Measurements from ENCODE around the gene C2CD2L.
A peak's percentile ranks its signal among the peaks of the same experiment; 100 is the strongest.

Gene C2CD2L

DNA sequence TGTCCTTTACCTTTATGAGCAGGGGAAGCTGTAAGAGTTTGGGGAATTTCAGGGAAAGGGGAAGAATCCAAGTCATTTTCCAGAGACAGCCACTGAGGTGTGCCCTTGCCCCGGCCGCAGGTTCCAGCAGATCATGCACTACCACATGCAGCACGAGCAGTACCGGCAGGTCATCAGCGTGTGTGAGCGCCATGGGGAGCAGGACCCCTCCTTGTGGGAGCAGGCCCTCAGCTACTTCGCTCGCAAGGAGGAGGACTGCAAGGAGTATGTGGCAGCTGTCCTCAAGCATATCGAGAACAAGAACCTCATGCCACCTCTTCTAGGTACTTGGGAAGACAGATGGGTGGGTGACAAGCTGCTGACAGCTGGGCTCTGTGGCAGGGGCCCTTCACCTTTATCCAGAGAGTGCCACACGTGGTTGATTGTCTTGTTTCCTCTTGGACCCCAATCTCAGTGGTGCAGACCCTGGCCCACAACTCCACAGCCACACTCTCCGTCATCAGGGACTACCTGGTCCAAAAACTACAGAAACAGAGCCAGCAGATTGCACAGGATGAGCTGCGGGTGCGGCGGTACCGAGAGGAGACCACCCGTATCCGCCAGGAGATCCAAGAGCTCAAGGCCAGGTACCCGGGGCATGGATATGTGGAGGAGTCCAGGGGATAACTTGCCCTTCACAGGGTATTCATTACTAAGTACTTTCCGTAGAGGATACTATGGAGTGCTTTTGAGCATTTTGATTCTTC, 28.3 kb upstream of the C2CD2L start:
- TF ChIP-seq CTCF (IDR thresholded peaks at IDR 0.05), result no peak
- no peak for TF ChIP-seq ZFX (IDR thresholded peaks at IDR 0.05; ENCODE audit: borderline replicate concordance)
- H3K27ac ChIP-seq, result no peak overlapping the region

GRCh38 chr11:119081682-119082260, 25.4 kb upstream of the C2CD2L start:
- no peak overlapping the region for H3K27ac ChIP-seq
- TF ChIP-seq CTCF (IDR thresholded peaks at IDR 0.05) (no peak), ZFX (IDR thresholded peaks at IDR 0.05; ENCODE audit: borderline replicate concordance) (no peak)

DNA sequence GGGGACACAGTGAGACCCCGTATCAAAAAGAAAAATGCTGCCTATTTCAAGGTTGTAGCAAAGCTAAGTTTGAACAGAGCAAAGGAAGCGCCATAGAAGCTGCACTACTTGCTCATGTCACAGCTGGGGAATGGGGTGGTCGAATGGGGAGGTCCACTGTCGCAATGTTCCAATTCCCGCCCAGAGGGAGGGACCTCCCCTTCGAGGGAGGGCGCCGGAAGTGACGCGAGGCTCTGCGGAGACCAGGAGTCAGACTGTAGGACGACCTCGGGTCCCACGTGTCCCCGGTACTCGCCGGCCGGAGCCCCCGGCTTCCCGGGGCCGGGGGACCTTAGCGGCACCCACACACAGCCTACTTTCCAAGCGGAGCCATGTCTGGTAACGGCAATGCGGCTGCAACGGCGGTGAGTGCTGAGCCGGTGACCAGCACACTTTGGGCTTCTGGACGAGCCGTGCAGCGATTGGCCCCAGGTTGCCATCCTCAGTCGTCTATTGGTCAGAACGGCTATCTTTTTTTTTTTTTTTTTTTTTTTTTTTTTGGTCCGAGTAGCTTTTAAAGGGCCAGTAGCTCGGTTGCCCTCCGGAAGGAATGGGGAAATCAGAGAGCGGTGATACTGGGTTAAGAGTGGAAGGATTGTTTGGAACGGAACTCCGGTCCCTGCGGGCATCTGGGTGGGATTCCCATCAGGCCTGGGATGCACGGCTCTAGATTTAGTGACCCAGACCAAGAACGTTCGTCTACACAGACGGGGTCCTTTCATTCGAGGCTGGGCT, 22.3 kb upstream of the C2CD2L start, which contains the start of gene HMBS:
Gene HMBS, plus strand, starts transcription at position 219 of the 774 bp plus-strand sequence. Its CDS starts 153 bp downstream, at position 372.
- TF ChIP-seq CTCF (IDR thresholded peaks at IDR 0.05), result no peak
- peak within 1 kb of the TSS; percentile 81 for H3K27ac ChIP-seq

DNA sequence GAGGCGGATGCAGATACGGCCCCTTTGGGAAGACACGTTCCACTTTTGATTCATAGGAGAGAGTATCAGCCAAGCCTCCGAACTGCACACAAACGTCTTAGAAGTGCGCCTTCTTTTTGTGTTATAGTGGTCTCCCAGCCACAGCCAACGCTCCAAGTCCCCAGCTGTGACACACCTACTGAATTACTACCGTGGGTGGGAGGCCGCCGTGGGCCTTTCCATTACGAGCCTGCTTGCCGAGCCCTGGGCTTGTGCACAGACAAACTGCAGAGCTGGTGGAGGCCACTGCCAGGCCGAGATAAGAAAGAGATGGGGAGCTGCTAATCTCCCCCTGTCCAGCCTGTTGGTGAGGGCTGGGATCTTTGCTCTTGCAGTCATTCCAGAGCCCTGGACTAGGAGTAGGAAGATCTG, 21.7 kb upstream of the C2CD2L start:
- H3K27ac ChIP-seq, result peak overlapping the region; percentile 81
- TF ChIP-seq ZFX (IDR thresholded peaks at IDR 0.05; ENCODE audit: borderline replicate concordance) (no peak), CTCF (IDR thresholded peaks at IDR 0.05) (no peak)

DNA sequence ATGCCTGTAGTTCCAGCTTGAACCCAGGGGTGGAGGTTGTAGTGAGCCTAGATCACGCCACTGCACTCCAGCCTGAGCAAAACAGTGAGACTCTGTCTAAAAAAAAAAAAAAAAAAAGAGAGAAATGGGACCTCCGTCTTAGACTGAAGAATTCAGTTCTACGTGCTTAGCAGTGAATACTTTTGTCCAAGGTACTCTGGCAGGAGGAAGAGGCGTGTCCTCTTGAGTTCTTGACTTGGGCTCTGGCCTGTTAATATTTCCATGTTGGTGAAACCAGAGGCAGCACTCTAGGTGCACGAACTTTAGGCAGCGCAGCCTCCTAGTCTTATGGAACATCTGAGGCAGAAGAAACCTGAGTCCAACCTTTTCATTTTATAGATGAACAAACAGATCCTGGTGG, 20.0 kb upstream of the C2CD2L start:
- TF ChIP-seq CTCF (IDR thresholded peaks at IDR 0.05) (no peak), ZFX (IDR thresholded peaks at IDR 0.05; ENCODE audit: borderline replicate concordance) (no peak)
- no peak overlapping the region for H3K27ac ChIP-seq

DNA sequence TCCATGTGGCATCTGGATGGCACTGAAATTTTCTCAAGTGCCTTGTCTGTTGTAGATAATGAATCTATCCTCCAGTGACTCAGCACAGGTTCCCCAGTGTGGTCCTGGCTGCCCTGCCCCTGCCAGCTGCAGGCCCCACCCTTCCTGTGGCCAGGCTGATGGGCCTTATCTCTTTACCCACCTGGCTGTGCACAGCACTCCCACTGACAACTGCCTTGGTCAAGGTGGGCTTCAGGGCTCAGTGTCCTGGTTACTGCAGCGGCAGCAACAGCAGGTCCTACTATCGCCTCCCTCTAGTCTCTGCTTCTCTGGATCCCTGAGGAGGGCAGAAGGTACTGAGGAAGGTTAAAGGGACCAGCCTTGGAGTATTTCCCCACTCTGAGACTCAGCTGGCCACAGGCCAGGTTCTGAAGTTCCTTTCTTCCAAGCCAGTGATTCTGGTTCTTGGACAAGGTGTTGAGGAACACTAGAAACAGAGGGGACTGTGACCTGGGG, 19.4 kb upstream of the C2CD2L start:
- H3K27ac ChIP-seq, result no peak overlapping the region

More for the DNA sequence above, 19.4 kb upstream of the C2CD2L start:
- TF ChIP-seq ZFX (IDR thresholded peaks at IDR 0.05; ENCODE audit: borderline replicate concordance) (no peak), CTCF (IDR thresholded peaks at IDR 0.05) (no peak)

Data from 22Rv1 (cell line).